Limb (tissue), 2 donors: ENCODE measurements around the gene FPR3.
"Not testable (repeated sequence)": the region's sequence is repeated elsewhere in the genome, so short reads cannot be mapped to it uniquely, and the experiment has no call there.

Experiments
- DNase-seq, 2 donors: peaks; one replicate each; pipeline ENCODE4 v3.0.0-alpha.2; 2016; ENCODE audit errors: extremely low spot score in 2 of 2

Gene FPR3, protein sequence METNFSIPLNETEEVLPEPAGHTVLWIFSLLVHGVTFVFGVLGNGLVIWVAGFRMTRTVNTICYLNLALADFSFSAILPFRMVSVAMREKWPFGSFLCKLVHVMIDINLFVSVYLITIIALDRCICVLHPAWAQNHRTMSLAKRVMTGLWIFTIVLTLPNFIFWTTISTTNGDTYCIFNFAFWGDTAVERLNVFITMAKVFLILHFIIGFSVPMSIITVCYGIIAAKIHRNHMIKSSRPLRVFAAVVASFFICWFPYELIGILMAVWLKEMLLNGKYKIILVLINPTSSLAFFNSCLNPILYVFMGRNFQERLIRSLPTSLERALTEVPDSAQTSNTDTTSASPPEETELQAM

DNA sequence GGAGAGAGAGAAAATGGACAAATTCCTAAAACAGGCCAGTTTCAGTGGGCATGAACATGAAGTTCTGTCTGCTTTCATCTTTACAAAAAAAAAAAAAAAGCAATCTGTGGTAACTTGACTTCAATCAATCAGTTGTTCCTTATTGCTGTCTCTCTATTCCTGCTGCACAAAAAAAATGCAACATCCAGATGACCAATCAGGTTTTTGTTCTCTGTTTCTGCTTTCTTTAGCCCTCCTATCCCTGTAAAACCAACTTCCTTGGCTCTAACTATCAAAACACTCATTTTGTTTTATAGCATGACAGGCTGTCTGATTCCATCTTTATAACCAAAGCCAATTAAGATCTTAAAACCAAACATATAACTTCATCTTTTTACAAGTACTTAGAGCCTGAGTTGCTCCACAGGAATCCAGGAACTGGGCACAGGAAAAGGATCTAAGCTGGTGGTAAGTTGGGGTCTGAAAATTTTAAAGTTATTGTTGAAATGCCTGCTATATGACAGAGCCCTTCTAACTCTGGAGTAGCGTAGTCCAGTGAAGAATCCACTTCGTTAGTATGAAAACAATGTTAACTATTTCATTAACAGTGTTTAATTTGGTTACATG, at the start of gene FPR3:
TSS of gene FPR3 (plus strand) at position 273 of the 606 bp plus-strand sequence. CDS start 28,592 bp downstream, outside the sequence.
- no peak for DNase-seq

DNA sequence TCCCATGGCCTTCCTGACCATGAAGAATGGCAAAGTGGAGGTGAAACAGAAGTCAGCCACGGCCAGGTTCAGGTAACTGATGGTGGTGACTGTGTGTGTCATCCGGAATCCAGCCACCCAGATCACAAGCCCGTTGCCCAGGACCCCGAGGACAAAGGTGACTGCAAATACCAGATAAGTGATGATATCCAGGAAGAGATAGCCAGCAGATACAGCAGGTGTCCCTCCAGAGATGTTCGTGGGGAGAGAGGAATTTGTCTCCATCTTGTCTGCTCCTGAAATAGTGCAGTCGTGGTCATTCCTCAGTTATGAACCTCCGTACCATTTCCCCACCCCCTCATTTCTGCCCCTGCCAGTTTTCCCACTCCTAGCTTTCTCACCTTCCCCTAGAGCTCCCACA, 48.2 kb upstream of the FPR3 start:
- no peak for DNase-seq

DNA sequence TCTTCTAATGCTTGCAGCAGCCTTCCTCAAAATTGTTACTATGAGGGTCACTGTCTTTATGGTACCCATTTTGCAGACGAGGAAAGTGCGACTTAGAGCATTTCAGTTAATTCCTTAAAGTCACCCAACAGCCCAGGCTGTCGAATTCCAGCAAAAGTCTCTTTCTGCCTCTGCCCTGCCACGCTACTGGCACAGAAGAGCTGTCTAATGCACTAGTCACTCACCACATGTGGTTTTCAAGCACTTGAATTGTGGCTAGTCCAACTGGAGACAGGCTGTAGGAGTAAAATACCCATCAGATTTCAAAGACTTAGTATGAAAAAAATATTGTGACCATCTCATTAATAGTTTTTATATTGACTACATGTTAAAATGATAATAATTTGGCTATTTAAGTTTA, 45.0 kb upstream of the FPR3 start:
- no peak for DNase-seq

DNA sequence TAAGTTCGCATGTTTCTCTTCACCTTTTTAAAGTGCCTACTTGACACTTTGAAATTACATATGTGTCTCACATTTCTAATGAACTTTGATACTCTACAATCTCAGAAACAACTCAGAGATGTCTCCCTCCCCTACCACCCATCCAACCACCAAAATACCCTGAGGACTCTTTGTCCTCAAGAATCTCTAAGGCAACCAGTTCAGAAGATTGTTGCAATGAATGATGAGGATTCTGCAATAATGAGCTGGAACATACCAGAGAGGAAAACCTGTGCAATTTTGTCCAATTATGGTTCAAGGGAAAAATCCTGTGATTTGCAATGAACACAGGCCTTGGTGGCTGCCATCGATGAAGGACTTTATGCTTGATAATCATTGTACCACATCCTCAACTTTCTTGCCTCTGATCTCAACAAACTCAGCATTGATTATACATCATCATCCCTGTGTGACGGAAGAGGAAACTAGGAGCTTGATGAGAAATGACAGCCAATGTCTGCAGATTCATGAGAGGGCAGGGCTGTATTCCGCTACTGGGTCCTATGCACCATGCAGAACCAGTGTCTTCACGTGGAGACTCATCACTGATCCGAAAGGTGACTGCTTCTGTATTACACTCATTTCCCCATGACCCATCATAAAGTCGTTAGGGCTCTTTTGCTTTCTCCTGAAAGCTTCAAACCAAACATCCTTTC, 44.4 kb upstream of the FPR3 start:
- no peak for DNase-seq

DNA sequence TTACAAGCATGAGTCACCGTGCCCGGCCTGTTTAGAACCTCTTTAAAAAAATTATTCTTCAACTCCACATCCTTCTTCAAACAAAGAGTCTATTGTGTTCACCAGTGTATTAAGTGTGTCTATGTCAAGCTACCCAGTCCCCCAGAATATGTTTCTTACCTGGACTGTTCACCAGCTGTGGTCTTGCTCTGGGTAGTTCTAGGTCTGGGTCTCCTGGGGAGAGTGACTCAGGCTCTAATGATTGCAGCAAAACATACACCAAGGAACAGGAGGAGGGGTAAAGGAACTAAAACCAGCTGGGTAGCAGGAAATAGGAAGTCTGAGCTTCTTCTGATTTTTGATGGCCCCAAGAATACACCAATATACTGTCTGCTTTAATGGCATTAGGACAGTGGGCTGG, 43.3 kb upstream of the FPR3 start, which contains the start of gene FPR1:
TSS of gene FPR1 (minus strand) at position 224 of the 400 bp plus-strand sequence. CDS start 4,884 bp downstream, outside the sequence.
- no peak for DNase-seq

DNA sequence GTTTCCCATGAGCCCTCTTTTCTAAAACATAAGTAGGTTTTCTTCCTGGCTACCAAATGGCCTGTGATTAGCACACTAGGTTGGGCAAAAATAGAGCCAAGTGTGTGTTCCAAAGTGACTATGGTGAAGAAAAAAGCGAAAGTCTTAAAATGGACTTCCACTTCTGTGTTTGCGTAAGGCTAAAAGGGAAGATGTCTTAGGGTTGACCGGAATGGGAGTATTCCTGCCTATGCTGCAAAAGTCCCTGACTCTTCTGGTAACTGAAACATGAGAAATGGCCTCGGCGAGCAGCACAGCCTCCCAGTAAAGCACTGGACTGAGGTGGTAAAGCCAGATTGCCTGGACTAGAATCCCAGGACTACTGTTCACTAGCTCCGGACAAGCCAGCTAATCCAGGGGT, 40.8 kb upstream of the FPR3 start:
- no peak for DNase-seq

DNA sequence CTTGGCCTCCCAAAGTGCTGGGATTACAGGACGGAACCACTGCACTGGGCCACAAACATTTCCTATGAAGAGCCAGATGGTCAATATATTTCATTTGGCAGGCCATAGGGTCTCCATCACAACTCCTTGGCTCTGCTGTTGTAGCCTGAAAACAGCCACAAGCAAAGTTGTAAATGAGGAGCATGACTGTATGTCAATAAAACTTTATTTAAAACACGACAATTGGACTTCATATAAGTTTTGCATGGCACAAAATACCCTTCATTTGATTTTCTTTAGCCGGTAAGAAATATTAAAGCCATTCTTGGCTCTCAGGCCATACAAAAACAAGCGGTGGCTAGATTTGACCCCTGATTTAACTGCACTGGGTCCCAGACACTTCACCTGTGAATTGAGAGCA, 40.2 kb upstream of the FPR3 start:
- DNase-seq = no peak

DNA sequence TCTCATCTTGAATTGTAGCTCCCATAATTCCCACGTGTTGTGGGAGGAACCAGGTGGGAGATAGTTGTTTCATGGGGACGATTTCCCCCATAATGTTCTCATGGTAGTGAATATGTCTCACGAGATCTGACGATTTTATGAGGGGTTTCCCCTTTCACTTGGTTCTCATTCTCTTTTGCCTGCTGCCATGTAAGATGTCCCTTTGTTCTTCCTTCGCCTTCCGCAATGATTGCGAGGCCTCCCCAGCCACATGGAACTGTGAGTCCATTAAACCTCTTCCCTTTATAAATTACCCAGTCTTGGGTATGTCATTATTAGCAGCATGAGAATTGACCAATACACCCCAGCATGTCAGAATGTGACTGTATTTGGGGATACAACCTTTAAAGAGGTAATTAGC, 39.4 kb upstream of the FPR3 start:
- no peak for DNase-seq

DNA sequence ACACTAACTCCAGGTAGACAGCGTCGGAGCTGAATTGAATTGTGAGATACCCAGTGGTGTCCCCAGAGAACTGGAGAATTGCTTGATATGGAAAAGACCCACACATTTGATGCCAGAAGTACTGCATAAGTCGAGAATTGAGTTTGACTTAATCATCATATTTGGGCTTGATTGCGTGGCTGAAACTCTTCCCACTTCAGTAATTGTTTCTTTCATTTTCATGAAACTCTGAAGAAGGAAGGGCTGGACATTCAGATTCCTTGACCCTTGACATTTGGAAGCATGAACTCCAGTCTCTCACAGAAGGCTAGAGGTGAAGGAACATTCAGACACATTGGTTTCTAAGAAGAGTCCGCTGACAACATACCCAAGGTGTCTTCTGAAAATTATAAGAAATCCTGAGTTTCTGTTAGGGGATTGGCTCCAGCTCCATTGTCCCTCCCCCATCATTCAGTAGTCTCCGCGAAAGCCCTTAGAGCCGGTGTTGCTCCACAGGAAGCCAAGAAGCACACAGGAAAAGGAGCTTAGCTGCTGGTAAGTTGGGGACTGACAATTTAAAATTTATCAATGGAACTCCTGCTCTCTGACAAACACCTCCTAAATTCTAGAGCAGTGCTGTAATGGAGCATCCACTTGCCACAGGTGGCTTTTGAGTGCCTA, 34.1 kb upstream of the FPR3 start, which contains the start of gene FPR2:
TSS of gene FPR2 (plus strand) at position 484 of the 660 bp plus-strand sequence. CDS start 7,479 bp downstream, outside the sequence.
- no peak for DNase-seq

DNA sequence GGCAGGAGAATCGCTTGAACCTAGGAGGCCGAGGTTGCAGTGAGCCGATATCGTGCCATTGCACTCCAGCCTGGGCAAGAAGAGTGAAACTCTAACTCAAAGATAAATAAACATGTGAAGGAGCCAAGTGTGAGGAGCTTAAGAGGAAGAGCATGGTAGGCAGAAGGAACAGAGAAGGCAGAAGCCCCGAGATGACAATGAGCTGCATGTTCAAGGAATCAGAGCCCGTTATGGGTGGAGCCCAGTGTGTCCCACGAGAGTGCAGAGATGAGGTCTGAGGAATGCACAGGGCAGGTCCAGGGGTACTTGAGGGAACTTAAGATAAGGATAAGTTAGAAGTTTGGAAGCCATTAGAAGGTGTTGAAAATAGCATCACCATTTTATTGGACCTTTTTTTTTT, 33.3 kb upstream of the FPR3 start:
- DNase-seq = no peak

DNA sequence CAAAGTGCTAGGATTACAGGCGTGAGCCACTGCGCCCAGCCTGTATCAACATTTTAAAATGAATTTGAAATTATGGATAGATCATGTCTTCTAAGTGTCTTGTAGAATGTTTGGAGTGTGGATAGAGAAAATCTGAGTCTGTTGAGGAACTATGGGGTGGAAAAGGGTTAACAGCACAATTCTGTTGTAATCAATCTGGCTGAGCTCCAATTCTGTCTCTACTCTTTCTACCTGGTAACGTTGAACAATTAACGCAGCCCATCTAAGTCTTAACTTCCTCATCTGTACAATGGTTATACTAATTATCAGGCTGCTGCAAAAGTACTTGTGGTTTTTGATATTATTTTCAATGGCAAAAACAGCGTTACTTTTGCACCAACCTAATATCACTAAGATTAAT, 29.9 kb upstream of the FPR3 start:
- DNase-seq = no peak

DNA sequence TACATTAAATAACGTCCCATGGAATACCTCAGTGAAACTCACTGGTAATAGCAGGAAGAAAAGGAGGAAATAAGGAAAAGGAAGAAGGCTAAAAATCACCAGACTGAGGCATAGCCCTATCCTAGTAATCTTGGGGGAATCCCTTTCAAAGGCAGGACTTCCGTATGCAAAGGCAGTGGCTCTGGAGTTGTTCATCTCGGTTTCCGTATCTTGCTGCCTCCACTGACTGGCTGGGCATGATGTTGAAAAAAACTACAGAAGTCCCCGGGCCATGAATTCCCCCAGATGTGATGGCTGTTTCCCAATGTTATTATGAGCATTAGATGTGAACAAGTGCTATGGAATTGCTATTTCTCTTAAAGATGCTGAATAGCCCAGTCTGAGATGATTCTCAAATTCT, 28.5 kb upstream of the FPR3 start:
- no peak for DNase-seq

DNA sequence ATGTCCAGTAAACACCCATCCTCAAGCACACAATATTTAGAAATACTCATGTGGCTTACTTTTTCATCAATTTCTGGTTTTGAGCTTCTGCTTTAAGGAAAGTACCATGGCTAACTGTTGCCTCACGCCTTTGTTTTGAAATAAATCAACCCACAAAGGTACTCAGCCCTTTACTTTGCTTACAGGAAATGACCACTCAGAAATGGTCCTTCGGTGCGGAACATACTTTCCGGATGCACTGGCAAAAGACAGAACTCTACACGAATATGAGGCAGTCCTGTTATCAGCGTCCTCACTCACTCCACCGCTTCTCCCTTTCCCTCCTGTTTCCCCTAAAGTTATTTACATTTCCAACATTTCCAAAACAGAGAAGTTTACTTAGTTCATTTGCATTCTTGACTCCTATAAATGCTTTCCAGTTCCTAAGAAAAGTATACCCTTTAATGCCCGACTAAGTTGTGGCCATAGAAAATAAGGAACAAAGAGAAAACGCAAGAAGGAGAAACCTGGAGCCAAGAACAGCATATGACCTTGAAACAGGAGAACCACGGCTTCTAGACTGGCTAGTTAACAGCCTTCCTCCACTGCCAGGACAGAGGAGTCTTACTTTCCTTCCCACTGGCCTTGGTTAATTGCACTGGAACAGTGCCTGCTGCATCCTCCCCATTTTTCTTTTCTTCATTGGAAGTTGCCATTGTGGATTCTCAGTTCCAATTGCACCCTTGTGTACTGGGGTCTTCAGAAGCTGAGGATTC, 23.4 kb upstream of the FPR3 start:
- no peak for DNase-seq

DNA sequence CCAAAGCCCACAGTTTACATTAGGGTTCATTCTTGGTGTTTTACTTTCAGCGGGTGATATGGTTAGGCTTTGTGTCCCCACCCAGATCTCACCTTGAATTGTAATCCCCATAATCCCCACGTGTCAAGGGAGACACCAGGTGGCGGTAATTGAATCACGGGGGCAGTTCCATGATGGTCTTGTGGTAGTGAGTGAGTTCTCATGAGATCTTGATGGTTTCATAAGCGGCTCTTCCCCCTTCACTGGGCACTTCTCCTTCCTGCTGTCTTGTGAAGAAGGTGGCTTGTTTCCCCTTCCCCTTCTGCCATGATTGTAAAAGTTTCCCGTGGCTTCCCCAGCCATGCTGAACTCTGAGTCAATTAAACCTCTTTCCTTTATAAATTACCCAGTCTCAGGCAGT, 22.0 kb upstream of the FPR3 start:
- DNase-seq = no peak

DNA sequence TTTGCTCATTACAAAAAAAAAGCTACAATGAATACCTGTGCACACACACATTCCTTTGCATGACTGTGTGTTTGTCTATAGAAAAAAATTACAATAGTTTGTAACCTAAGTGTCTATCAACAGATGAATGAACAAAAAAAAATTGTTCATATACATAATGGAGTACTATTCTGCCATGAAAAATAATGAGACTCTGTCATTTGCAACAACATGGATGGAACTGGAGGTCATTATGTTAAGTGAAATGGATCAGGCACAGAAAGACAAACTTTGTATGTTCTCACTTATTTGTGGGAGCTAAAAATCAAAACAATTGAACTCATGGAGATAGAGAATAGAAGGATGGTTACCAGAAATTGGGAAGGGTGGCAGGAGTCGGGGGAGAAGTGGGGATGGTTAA, 18.4 kb upstream of the FPR3 start:
- DNase-seq = not testable (repeated sequence)

DNA sequence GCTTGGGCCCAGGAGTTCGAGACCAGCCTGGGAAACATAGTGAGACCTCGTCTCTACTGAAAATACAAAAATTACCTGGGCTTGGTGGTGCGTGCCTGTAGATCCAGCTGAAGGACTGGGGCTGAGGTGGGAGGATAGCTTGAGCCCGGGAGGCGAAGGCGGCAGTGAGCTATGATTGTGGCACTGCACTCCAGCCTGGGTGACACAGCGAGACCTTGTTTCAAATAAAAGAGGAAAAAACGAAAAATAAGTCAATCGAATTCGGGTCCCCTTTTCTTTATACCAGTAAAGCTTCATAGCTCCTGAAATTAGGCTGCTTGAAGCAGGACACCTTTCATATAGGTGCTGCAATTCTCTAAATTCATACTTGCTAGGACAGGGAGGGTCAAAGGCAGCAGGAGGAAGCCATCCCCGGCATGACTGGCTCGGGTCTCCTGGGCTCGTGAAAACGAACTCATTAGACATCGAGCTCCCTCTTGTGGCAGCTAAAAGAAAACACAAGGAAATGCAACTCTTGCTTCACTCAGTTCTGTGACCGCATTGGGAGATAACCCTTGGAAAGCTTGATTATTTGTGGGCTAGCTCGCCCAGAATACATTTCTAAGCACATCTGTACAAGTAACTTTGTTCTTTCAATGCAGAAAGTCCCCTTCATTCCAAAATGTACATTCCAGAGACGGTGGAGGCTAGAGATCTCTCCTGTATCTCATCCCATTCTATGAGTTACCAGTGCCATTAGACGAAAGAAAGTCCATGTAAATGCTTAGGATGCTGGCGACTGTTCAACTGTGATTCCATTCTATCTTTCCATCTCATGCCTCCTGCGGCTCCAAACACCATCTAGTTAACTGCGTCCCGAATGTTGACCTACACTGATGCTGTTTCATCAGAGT, 17.1 kb upstream of the FPR3 start:
- peak; percentile 57 to 84 for DNase-seq

DNA sequence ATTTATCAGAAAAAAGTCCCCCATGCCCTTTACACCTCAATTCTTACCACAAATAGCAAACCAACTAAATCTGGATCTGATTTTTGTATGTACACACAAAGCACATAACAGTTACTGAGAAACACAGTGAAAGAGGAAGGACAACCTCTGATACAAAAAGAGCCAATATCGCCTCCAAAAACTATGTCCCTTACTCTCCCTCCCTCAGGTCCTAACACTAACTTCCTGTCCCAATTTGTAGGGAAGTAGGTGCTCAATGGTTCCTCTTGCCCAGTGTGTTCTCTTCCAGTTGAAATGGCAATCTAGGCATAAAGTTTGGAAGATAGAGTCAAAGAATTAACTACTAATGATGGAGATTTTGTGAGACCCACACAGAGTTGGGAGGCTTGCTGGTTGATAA, 15.8 kb upstream of the FPR3 start:
- no peak for DNase-seq

DNA sequence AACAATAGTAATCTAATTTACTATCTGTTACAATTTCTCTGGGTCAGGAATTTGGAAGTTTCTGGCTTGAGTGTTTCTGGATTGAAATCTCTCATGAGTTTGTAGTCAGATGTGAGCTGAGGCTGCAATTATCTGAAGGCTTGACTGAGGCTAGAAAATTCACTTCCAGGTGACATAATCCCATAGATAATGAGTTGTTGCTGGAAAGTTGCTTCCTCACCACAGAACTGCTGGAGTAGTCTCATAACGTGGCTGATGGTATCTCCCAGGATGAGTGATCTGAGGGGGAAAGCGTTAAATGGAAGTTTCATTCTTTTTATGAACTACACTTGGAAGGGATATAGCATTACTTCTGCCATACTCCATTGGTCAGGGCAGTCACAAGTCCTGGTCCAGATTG, 15.3 kb upstream of the FPR3 start:
- no peak for DNase-seq

DNA sequence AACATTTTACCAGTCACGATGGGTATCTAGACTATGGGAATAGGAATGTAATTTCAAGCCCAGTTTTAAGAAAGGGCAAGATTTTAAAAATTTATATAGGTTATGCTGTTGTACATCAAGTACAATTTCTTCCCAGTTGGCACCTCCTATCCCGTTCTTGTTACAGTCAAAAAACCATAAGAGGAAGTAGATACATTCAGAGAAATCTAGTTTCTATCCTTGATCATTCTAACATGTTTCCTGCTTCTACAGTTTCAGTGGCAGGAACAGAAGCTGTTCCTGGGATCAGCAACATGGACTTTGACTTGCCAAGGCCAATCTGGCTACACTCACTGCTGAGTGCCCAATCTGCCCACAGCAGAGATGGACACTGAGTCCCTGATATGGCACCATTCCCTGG, 14.7 kb upstream of the FPR3 start:
- no peak for DNase-seq

DNA sequence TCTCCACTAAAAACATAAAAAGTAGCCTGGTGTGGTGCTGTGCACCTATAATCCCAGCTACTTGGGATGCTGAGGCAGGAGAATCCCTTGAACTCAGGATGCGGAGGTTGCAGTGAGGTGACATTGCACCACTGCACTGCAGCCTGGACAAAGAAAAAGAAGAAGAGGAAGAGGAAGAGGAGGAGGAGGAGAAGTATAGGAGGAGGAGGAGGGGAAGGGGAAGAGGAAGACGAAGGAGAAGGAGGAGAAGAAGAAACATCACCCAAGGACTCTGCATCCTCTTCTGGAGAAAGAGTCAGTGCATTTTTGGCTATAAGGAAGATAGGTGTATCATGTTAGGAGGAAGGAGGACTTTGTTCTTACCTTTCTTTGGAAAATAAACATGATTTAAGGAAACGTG, 13.0 kb upstream of the FPR3 start:
- DNase-seq = no peak
